Sigmoid colon (tissue), 7 donors: ENCODE results near the gene CARTPT. TPM values are rescaled to one million over a fixed set of nuclear protein-coding genes. Genes with fewer than 3 reads are reported as not detected.

ENCODE experiments used
- DNase-seq: peaks from one replicate; pipeline ENCODE4 v3.0.0-alpha.2; 2019
- H3K27ac ChIP-seq, 4 donors: fragments of 200-600 bp; sonication (generic); one replicate each; pipeline ENCODE4 v1.5.1; 2016 to 2019; ENCODE audit warnings: mild to moderate bottlenecking in 1 of 4
- H3K27me3 ChIP-seq, 3 donors: fragments of 200-600 bp; sonication (generic); one replicate each; pipeline ENCODE4 v1.5.1; 2019; ENCODE audit warnings: mild to moderate bottlenecking in 1 of 3
- H3K36me3 ChIP-seq, 4 donors: fragments of 200-600 bp; sonication (generic); one replicate each; pipeline ENCODE4 v1.5.1; 2016 to 2019
- H3K4me1 ChIP-seq, 4 donors: fragments of 200-600 bp; sonication (generic); one replicate each; pipeline ENCODE4 v1.5.1; 2017 to 2019
- H3K4me3 ChIP-seq, 4 donors: fragments of 200-600 bp; sonication (generic); one replicate each; pipeline ENCODE4 v1.5.1; 2017 to 2019; ENCODE audit warnings: mild to moderate bottlenecking in 2 of 4, moderate library complexity in 1 of 4
- H3K9me3 ChIP-seq, 4 donors: fragments of 200-600 bp in 3 of 4; sonication (generic) in 3 of 4; one replicate each; pipeline versions ENCODE4 v1.5.1 to v1.6.1; 2013 to 2019
- EP300 ChIP-seq, 4 donors: sonication (generic); formaldehyde crosslinking; IDR thresholded peaks; one replicate each; pipeline ENCODE4 v1.6.1; 2017; ENCODE audit warnings: antibody characterized with exemption in 4 of 4
- POLR2A ChIP-seq, 2 donors: fragments of 450-650 bp; IDR thresholded peaks; one replicate each; pipeline ENCODE4 v1.6.1; 2016; ENCODE audit warnings: antibody characterized with exemption in 2 of 2, mild to moderate bottlenecking in 2 of 2, moderate library complexity in 2 of 2
- POLR2AphosphoS5 ChIP-seq, 4 donors: sonication (generic); formaldehyde crosslinking; IDR thresholded peaks; one replicate each; pipeline ENCODE4 v1.6.1; 2017; ENCODE audit warnings: antibody characterized with exemption in 4 of 4
- WGBS, 2 donors: extraction: QIAGEN DNeasy Blood & Tissue Kit; methylation state at CpG; one replicate each; pipeline ENCODE4 v1.1.7; 2013; 5-methylcytosine and 5-hydroxymethylcytosine counted together
- intact Hi-C: fragments of 100-400 bp; cut with DNase I; formaldehyde crosslinking; loops from one replicate; pipeline ENCODE4 v1.15.1; 2023
- polyA plus RNA-seq, 3 donors: library from polyadenylated mRNA; stranded (reverse); fragments of 200-250 nt; gene quantifications; one replicate each; pipeline ENCODE4 v1.2.3, GENCODE V29; 2013
- total RNA-seq, 4 donors: library from RNA; depleted of rRNA; stranded (reverse); fragments of >200 nt; gene quantifications; one replicate each; pipeline ENCODE4 v1.1.0, GENCODE V29; 2016
- TF ChIP-seq, protein P1 (sequence below), 4 experiments: fragments of 450-650 bp in 3 of 4; fragments of 200-600 bp in 1 of 4; IDR thresholded peaks; one replicate each; pipeline ENCODE4 v1.5.1; 2016 to 2019; ENCODE audit warnings: antibody characterized with exemption in 4 of 4, mild to moderate bottlenecking in 3 of 4, moderate library complexity in 2 of 4
- donor health status: healthy with polysubstance abuse.
- donor health status: Bipolar disorder and iron deficiency.
- donor health status: healthy.

Gene CARTPT
- total and polyA plus RNA-seq, 7 donors, result 4.4 to 39.8 (median 16.3) TPM; not detected in 2

GRCh38 chr5:71737931-71738539 is 19.0 kb downstream of the CARTPT start:
- TF ChIP-seq EP300 (IDR thresholded peaks at IDR 0.05) (no peak), POLR2A (IDR thresholded peaks at IDR 0.05) (no peak), POLR2AphosphoS5 (IDR thresholded peaks at IDR 0.05) (no peak)
- TF ChIP-seq, protein P1, sequence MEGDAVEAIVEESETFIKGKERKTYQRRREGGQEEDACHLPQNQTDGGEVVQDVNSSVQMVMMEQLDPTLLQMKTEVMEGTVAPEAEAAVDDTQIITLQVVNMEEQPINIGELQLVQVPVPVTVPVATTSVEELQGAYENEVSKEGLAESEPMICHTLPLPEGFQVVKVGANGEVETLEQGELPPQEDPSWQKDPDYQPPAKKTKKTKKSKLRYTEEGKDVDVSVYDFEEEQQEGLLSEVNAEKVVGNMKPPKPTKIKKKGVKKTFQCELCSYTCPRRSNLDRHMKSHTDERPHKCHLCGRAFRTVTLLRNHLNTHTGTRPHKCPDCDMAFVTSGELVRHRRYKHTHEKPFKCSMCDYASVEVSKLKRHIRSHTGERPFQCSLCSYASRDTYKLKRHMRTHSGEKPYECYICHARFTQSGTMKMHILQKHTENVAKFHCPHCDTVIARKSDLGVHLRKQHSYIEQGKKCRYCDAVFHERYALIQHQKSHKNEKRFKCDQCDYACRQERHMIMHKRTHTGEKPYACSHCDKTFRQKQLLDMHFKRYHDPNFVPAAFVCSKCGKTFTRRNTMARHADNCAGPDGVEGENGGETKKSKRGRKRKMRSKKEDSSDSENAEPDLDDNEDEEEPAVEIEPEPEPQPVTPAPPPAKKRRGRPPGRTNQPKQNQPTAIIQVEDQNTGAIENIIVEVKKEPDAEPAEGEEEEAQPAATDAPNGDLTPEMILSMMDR (IDR thresholded peaks at IDR 0.05), result no peak
- Histone ChIP-seq H3K4me3 (no peak overlapping the region), H3K9me3 (no peaks in the 10 kb centered on the region), H3K27me3 (no peaks in the 10 kb centered on the region), H3K4me1 (peaks cover 0 to 8% (median under 1%) of the 10 kb centered on the region in 4 donors), H3K27ac (no peak overlapping the region), H3K36me3 (no peaks in the 10 kb centered on the region)
- DNase-seq, result no peak
- intact Hi-C loops, result no loop called here
- 89 to 91% methylated on average over 7 of the region's 7 CpGs for WGBS, 2 donors

DNA sequence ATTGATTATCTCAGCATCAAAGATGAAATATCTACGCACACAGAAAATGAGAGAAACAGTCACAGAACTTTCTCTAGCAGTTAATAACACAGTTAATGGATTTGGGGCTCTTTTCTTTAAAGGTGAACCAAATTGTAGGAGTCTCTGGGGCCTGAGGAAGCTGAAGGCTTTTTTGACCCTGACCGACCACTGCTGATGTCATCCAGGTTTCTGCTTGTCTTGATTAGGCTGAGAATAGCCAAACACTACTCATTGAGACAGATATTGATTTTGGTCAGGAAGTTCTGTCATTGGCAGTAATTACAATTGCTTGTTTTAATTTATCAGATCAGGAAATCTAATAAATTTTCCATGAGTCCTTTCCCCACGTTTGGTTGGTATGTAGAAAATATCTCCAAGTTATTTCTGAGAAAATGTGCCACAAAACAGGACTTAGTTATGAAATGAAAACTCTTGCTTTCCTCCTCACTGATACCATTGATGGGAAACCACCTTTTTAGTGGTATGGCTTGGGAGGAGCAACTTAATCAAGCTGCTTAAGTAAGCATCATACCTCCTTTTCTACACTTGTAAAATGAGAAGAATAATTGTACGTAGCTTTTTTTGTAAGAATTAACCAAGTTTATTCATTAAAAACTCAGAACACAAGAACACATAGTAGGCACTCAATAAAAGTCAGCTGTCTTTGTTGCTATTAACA is 19.7 kb downstream of the CARTPT start:
- no peak for DNase-seq
- intact Hi-C loops, result no loop called here
- WGBS, 2 donors, result 78 to 86% methylated on average over 4 of the region's 4 CpGs

GRCh38 chr5:71740015-71740753 is 21.1 kb downstream of the CARTPT start:
- Histone ChIP-seq H3K9me3 (no peaks in the 10 kb centered on the region), H3K4me3 (no peak overlapping the region), H3K4me1 (peaks cover 0 to 18% (median 5%) of the 10 kb centered on the region in 4 donors), H3K27me3 (no peaks in the 10 kb centered on the region), H3K27ac (no peak overlapping the region), H3K36me3 (no peaks in the 10 kb centered on the region)
- TF ChIP-seq, protein P1 (IDR thresholded peaks at IDR 0.05), result no peak
- TF ChIP-seq POLR2A (IDR thresholded peaks at IDR 0.05), result no peak
- TF ChIP-seq EP300 (IDR thresholded peaks at IDR 0.05), result no peak
- WGBS, 2 donors, result 85 to 89% methylated on average over 8 of the region's 8 CpGs
- intact Hi-C loops, result no loop called here
- no peak for DNase-seq

More for the DNA sequence above, 19.7 kb downstream of the CARTPT start:
- H3K4me1 ChIP-seq, result peaks cover 0 to 16% (median 5%) of the 10 kb centered on the region in 4 donors
- H3K27ac ChIP-seq, result no peak overlapping the region
- no peaks in the 10 kb centered on the region for H3K36me3 ChIP-seq
- H3K9me3 ChIP-seq, result no peaks in the 10 kb centered on the region
- H3K27me3 ChIP-seq, result no peaks in the 10 kb centered on the region
- no peak overlapping the region for H3K4me3 ChIP-seq
- TF ChIP-seq POLR2A (IDR thresholded peaks at IDR 0.05) (no peak), EP300 (IDR thresholded peaks at IDR 0.05) (no peak), POLR2AphosphoS5 (IDR thresholded peaks at IDR 0.05) (no peak)
- TF ChIP-seq, protein P1 (IDR thresholded peaks at IDR 0.05), result no peak

DNA sequence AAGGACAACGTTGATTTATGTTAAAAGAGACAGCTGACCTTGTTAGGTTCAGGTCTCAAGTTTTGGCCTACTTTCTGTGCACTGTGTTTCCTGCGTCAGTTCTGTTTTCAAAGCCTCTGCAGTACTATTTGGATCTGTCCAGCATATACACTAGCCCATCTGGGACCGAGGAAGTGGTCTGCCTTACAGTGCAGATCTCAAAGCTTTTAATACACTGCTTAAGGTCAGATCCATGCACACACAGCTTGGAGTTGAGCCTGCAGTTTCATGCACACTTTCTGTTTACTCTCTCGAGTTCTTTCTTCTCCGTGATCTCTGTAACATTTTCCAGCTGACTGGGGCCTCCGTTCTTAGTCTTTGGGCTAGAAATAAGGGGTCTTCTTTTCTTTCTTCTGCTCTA is 24.1 kb downstream of the CARTPT start:
- H3K27me3 ChIP-seq, result no peaks in the 10 kb centered on the region
- H3K4me1 ChIP-seq, result peaks cover 0 to 18% (median 5%) of the 10 kb centered on the region in 4 donors
- intact Hi-C loops, result no loop called here
- H3K27ac ChIP-seq, result peak overlapping the region in 3 of 4 donors; percentile 35 to 42 (median 41)
- DNase-seq, result no peak
- no peaks in the 10 kb centered on the region for H3K9me3 ChIP-seq
- H3K4me3 ChIP-seq, result no peak overlapping the region
- H3K36me3 ChIP-seq, result no peaks in the 10 kb centered on the region
- TF ChIP-seq POLR2AphosphoS5 (IDR thresholded peaks at IDR 0.05) (no peak), EP300 (IDR thresholded peaks at IDR 0.05) (no peak), POLR2A (IDR thresholded peaks at IDR 0.05) (no peak)
- TF ChIP-seq, protein P1 (IDR thresholded peaks at IDR 0.05), result no peak
- 27 to 49% methylated on average over 6 of the region's 6 CpGs for WGBS, 2 donors
